Erythroblast (primary cell): ENCODE data around the gene HECW1.

Experiments used
- GATA1 ChIP-seq: IDR thresholded peaks from 2 replicates; pipeline ENCODE4 v1.6.1; 2011; ENCODE audit warnings: low read depth, mild to moderate bottlenecking, control low read depth, low read length, moderate library complexity
- POLR2A ChIP-seq: IDR thresholded peaks from 2 replicates; pipeline ENCODE4 v1.6.1; 2011; ENCODE audit warnings: mild to moderate bottlenecking, low read length

GRCh38 chr7:43179393-43179792 lies 66.9 kb downstream of the HECW1 start:
- no peak for TF ChIP-seq POLR2A
- TF ChIP-seq GATA1: no peak
